H7 (cell line): ENCODE measurements around the gene FRYL. TPM values are rescaled to one million over a fixed set of nuclear protein-coding genes. Genes with fewer than 3 reads are reported as not detected.

Experiments
- DNase-seq: peaks from one replicate; pipeline ENCODE4 v3.0.0; 2012
- H3K27me3 ChIP-seq: 2 replicates; pipeline ENCODE4 v1.6.0; 2011; ENCODE audit warnings: mild to moderate bottlenecking, low read length; ENCODE audit not compliant: control insufficient read depth, insufficient read depth
- H3K36me3 ChIP-seq: replicated peaks from 2 replicates; pipeline ENCODE4 v1.5.1; 2011; ENCODE audit warnings: low read length; ENCODE audit not compliant: control insufficient read depth, insufficient read depth
- H3K4me3 ChIP-seq: 2 replicates; pipeline ENCODE4 v1.5.1; 2011; ENCODE audit warnings: low read depth, mild to moderate bottlenecking, control low read depth, low read length, moderate library complexity; ENCODE audit not compliant: insufficient read depth
- total RNA-seq: library from RNA; depleted of rRNA; stranded (reverse); fragments of >200 nt; shearing (Covaris generic); gene quantifications from 2 replicates; pipeline ENCODE4 v1.2.3, GENCODE V29; 2014

Gene FRYL
- total RNA-seq, 1 experiment from 2014 or later: 24.3 TPM

DNA sequence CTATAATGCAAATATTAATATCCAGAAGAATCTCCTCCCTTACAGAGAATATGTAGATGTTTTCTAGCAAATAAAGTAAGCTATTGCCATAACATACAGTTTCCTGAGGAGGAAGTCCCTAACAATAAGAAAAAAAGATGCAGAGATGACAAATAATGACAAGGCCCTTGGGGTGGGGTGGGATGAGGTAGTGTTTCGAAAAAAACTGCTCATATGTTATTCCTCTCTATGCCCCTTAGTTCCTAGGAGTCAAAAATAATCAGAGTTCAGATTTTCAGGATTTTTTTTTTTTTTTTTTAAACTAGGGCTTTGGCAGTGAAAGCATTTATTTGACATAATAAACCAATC lies 191.0 kb downstream of the FRYL start:
- Histone ChIP-seq H3K4me3 (no peak overlapping the region), H3K27me3 (no peaks in the 10 kb centered on the region), H3K36me3 (peaks cover 4% of the 10 kb centered on the region)
- DNase-seq: no peak

DNA sequence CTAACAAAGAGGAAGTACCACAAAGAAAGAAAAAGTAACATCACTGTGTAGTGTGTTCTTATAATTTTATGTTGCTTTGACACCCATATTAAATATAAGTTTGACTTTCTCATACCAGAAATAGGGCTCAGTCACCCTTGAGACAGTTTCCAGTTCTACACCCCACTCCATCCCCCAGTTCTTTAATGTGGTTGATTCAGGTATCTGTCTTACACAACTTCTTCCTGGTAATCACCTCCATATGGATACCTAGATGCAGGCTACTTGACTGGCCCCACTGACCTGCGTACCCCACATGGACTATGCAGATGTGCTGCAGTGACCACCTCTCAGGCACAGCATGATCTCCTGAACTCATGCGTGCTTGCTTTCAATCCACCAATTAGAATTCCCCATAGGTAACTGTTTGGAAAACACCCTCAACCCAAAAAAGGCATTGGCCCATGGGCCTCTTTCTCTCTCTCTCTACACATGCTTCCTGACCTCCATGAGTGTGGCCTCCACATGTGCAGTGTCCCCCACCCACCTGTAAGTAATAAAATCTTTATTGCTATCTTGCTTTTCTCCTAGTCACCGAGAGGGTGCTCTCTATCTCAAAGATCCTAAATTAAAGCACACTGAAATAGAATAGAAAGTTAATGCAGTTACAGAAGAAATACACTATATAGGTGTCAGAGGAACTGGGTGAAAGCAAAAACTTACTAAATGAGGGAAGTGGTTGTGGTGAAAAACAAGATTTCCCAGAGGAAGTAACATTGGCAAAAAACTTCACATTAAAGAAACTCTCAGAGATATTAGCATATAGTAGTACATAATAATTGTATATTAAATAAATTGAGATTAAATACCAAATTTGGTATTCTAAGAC lies 191.6 kb downstream of the FRYL start:
- no peaks in the 10 kb centered on the region for H3K27me3 ChIP-seq
- no peak for DNase-seq
- peaks cover 4% of the 10 kb centered on the region for H3K36me3 ChIP-seq
- H3K4me3 ChIP-seq: no peak overlapping the region

DNA sequence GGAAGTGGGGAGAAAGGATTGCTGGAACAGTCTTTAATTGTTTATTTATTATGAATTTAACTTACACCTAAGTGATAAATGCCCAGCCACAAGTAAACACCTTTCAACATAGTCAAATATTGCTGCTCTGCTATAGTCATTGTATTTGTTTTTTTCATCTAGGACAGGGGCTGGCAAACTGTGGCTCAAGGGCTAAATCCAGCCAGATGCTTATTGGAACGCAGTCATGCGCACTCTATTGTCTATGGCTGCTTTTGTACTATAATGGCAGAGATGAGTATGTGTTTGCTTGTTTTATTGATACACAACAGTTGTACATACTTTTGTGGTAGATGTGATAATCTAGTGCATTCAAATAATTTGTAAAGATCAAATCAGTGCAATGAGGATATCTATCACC lies 194.7 kb downstream of the FRYL start:
- Histone ChIP-seq H3K36me3 (peaks cover 4% of the 10 kb centered on the region), H3K4me3 (no peak overlapping the region), H3K27me3 (no peaks in the 10 kb centered on the region)
- DNase-seq: no peak

DNA sequence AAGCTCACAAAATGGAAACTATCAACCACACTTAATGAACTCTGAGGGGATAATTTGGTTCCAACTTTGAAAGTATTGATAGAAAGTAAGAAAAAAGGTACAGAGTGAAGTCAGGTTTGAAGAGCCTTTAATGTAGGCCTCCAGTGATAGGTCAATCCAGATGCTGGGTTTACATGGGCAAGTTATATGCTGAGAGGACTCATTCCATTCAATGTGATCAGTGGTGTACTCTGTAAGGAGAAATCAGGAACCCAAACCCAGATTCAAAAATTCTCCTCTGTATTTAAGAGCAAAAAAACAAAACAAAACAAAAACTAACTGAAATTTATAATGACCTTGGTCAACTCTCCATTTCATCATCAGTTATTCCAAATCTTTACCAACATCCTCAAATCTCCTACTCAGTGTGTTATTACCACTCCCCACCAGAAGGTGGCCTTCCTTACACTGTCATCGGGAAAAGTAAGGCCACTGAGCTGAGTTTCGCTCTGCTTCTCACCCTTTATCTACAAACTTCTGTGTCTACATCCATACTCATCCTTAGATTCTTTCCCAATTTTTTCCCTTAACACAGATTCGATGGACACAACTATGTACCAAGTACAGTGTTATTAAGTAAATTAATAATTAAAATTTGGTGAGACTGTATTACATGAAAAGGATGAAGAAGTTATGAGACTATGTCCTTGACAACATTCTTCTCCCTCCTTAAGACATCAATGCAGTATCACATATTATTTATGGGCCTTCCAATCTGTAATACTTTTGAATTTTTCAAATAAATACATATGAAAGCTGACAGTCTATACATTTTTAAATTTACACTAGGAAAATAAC lies 201.7 kb downstream of the FRYL start:
- Histone ChIP-seq H3K36me3 (peaks cover 2% of the 10 kb centered on the region), H3K4me3 (no peak overlapping the region), H3K27me3 (no peaks in the 10 kb centered on the region)
- DNase-seq: peak; percentile 43

DNA sequence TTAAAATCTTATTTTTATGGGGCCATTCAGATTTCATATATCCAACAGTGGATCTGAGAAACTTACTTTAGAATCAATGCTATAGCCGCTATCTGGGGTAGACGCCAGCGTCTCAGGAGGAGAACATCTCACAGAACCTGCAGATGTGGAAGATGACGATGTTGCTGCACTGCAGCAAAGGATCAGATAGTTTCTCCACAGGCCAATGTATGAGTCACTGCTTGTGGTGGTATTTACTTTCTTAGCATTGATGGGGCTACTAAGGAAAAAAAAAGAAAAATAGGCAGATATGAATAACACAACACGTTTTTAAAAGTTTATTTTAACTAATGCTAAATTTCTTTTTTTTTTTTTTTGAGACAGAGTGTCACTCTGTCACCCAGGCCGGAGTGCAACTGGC lies 204.1 kb downstream of the FRYL start:
- DNase-seq: no peak
- Histone ChIP-seq H3K4me3 (no peak overlapping the region), H3K36me3 (peaks cover 2% of the 10 kb centered on the region), H3K27me3 (no peaks in the 10 kb centered on the region)

DNA sequence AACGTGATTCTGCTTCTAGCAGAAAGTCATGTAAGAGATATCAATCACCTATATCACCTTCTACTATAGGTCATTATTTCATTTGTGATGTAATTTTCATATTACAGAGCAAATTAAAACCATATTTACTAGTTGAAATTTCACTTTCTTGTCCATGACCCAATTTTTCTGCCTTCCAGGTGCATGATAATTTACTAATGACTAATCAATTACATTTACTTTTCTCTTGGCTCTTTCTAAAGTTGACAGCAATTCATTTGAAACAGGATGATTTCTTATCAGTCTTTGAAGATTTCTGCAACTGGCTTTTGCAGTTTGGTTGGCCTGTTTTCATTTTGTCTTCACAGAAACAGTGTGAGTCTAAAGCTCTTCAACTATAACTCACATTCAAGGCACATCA lies 208.6 kb downstream of the FRYL start:
- Histone ChIP-seq H3K4me3 (no peak overlapping the region), H3K27me3 (no peaks in the 10 kb centered on the region), H3K36me3 (peaks cover 2% of the 10 kb centered on the region)
- DNase-seq: no peak

DNA sequence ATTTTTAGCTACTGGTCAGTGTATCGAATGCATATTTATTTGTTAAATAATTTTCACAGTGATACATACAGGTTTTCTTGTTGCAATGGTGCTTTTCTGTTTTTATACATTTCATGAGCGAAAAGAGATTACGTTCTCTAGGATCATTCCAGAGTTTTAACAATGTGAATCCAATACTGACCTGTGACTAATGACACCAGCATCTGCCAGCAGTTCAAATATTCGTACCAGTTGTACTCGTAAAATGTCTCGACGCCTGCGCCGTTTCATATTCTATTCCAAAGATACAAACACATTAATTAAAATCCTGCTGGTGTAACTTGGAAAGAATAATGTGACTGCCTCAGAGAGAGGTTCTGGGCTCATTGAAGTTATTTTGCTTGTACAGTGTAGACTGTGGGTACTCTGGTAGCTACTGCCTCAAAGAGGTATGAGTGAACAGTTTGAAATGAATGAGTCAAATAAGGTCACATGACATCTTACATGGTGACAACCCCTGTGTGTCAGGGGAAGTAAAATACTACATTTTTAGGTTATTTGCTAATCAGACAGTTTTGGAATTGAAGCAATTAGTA lies 209.3 kb downstream of the FRYL start:
- DNase-seq: no peak
- H3K4me3 ChIP-seq: no peak overlapping the region
- no peaks in the 10 kb centered on the region for H3K27me3 ChIP-seq
- peaks cover 2% of the 10 kb centered on the region for H3K36me3 ChIP-seq

DNA sequence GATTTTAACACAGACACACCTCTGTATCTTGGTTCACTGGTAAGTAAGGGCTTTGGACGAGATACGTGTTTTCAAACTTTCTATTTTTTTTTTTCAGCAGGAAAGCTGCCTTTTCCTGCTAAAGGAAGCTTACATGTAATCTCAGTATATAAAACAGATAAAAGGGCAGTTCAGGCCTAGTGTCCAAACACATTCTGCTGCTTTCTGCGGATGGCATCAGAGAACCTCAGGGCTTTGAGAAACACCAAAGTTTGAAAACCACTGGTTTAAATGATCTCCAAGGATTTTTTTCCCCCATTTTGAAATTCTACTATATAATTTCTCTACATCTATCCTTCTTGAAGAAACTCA lies 214.1 kb downstream of the FRYL start:
- H3K36me3 ChIP-seq: no peaks in the 10 kb centered on the region; the same call in none of the 2 replicates
- no peaks in the 10 kb centered on the region for H3K27me3 ChIP-seq
- DNase-seq: no peak
- H3K4me3 ChIP-seq: no peak overlapping the region

DNA sequence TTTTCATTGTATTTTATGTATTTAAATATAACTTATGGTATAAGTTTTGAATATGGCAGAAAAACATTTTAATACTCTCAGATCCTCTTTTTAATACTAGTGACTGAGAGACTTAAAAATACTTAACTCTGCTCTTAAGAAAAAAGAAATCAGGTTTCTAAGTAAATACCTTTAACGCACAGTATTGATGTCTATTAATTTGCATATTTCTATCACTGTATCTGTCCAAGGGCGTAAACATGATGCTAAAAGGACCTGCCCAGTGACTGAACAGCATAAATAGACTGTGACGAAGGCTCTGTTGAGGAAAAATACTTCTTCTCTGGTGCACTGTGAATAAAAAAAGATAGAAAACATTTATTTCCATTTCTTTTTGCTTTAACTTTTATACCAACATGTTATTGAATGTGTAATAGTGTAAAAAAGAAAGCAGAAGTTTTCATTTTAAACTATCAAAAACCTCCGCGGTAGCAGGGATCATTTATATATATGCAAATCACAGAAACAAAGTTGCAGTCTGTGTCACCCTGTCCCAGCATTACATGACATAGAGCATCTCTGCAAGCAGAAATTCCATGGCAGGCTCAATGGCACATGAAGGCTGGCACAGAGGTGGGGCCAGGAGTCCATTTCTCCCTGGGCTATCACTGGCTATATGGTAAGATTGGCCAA lies 214.6 kb downstream of the FRYL start:
- Histone ChIP-seq H3K4me3 (no peak overlapping the region), H3K27me3 (no peaks in the 10 kb centered on the region), H3K36me3 (peaks cover 4% of the 10 kb centered on the region)

DNA sequence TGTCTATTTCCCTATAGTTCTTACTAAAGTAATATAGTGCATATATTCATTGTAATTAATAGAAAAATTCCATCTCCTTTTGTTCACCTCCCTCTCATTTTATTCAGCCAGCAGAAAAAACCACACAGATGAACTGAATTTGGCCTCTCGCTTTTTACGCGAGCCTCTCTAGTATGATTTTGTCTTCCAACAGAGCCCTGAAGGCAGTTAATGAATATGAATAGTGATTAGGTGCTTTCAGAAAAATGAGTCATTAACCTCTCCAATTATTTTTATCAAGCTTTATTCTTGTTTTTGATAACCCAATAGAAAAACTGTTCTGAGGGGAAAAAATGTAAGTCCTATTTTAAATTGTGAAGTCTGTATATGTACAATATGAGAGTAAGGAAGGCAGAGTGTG lies 215.9 kb downstream of the FRYL start:
- no peak for DNase-seq
- Histone ChIP-seq H3K4me3 (no peak overlapping the region), H3K36me3 (peaks cover 6% of the 10 kb centered on the region), H3K27me3 (no peaks in the 10 kb centered on the region)

More for the DNA sequence above, 214.6 kb downstream of the FRYL start:
- DNase-seq: no peak

DNA sequence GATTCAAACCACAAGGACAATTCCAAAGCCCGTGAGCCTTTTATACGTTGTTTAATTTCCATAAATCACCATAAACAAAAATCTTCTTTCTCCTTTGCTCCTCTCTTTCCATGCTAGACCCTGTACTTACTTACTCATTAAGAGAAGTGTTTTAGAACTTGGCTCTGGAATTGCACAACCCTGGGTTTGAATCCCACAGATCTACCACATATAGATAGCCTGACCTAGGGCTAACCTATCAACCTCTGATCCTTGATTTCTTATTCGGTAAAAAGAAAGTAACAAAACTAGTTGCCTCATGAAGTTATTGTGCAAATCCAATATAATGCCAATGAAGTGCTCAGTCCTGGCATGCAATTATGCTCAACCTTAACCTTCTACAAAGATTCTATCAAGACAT lies 221.3 kb downstream of the FRYL start:
- no peak overlapping the region for H3K4me3 ChIP-seq
- H3K27me3 ChIP-seq: no peaks in the 10 kb centered on the region
- peaks cover 8% of the 10 kb centered on the region for H3K36me3 ChIP-seq
- no peak for DNase-seq

DNA sequence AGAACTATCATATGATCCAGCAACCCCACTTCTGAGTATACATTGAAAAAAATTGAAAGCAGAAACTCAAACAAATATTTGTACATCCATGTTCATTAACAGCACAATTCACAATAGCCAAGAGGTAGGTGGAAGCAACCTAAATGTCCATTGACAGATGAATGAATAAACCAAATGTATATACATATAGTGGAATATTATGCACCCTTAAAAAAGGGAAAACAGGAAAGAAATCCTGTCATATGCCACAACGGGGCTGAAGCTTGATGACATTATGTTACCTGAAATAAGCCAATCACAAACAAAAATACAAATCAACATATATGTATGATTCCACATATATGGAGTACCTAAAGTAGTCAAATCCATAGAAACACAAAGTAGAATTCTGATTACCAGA lies 222.1 kb downstream of the FRYL start:
- H3K27me3 ChIP-seq: no peaks in the 10 kb centered on the region
- DNase-seq: no peak
- H3K36me3 ChIP-seq: peaks cover 8% of the 10 kb centered on the region
- H3K4me3 ChIP-seq: no peak overlapping the region

DNA sequence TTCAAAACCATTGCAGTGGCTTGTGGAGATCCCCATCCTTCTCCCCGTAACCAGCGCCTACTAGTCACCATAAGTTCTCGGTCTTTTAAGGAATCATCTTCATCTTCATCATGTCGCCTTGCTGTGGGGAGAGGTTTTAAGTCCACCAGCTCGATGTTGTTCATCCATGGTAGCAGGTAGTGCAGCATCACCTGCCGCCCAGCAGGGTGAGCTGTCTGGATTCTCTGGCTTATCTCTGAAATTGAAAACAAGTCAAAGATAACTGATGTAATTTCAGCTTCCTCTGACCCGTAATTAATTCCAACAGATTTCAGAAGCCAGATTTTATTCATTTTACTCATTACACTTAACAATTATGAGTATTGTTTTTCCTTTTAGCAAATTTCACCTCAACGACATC lies 222.6 kb downstream of the FRYL start:
- Histone ChIP-seq H3K27me3 (no peaks in the 10 kb centered on the region), H3K4me3 (no peak overlapping the region), H3K36me3 (peaks cover 8% of the 10 kb centered on the region)
- DNase-seq: peak; percentile 25

DNA sequence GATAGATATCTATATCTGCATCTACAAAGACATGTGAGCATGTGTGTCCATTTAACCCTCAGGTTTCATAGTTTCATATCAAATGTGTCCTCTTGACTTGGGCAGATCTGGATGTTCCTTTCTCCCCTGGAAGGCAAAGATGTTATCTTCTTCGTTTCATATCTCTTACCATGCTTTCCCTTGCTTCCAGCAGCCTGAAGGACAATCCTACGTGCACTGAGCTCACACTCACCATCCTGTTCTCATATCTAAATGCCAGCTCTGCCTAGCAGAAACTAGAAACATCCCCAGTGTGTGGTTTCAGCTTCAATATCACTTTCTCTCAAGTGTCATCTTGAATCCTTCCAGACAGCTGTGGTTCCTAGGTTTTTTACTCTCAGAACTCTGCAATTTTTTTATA lies 223.8 kb downstream of the FRYL start:
- no peak overlapping the region for H3K4me3 ChIP-seq
- no peak for DNase-seq
- H3K36me3 ChIP-seq: peaks cover 8% of the 10 kb centered on the region
- no peaks in the 10 kb centered on the region for H3K27me3 ChIP-seq
